NK-92 treated with Interleukin-12 subunit alpha and Interleukin-12 subunit beta, amount 100 ng/mL, for 24 hours (cell line): ENCODE data around the gene RIF1.
A peak's percentile ranks its signal among the peaks of the same experiment; 100 is the strongest.
"Not testable (repeated sequence)": the region's sequence is repeated elsewhere in the genome, so short reads cannot be mapped to it uniquely, and the experiment has no call there.

Source experiments
- DNase-seq: peaks from one replicate; lab custom pipeline; 2025; lab: John Stamatoyannopoulos, UW

Gene RIF1

DNA sequence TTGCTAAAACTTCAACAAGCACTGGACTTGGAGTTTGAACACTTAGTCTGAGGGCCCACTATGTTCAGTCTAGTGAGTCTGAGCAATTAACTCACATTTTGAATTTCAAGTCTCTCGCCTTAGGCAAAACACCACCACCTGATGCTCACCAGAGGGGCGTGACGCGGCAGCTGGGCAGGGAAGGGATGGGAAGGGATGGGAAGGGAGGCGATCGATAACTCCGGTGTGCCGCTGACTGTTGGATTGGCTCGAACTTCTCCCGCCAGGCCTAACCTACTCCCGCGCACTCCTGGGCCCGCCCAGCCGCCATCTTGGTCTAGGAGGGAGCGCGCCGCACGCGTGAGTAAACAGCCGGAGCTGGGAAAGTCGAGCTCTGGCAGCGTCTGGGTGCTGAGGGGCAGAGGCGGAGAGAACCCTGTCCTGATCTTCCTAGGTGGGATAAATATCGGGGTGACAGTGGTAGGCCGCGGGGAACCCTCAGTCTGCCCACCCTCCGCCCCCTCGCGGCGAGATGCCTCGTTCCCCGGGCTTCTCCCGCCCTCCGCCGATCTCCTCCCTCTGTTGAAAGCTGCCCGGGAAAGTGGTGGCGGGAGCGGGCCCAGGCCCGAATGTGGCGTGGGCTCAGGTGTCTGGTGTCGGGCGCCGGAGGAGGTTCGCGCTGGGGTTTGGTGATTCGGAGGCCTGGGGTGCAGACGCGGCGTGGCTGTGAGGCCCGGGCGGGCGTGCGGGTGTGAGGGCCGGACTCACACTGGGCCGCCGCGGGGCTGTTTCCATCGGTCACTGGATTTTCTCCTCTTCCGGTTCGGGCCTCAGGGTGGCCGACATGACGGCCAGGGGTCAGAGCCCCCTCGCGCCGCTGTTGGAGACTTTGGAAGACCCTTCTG lies at the start of gene RIF1:
RIF1 (plus strand) TSS at position 302 of the 884 bp plus-strand sequence; CDS start at position 824, 522 bp downstream.
- DNase-seq = peak; percentile 74

GRCh38 chr2:151361674-151362370 lies 47.9 kb upstream of the RIF1 start:
- DNase-seq = no peak

DNA sequence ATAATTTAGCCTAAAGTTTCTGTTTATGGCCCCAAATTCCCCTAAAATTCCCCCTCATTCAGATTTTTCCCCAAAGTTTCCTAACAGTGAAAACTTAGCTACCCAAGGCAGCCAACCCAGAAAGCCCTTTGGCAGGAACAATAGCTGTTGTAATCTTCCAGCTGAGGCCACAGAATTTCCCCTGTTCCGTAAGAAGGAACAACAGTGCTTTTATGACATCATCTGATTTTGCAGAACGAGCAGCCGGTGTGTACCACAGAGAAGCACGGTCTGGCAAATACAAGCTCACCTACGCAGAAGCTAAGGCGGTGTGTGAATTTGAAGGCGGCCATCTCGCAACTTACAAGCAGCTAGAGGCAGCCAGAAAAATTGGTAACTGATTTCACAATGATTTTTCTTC lies 46.0 kb upstream of the RIF1 start:
- DNase-seq = no peak

DNA sequence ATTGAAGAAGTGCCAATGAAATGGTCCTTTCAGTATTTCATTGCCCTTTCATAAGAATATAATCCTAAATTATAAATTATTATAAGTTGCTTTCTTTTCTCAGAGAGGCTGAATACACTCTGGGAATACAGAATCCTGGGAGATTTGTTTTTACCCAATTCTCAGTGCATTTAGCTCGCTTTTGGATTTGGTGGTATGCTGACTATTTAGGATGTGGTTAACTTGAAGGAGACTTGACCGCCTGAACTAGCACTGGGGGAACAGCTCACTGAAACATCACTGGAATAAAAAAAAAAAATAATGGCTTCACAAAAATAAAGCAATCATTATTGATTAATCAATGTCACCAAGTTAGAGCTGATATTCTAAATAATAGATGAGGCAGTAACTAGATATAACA lies 42.1 kb upstream of the RIF1 start:
- no peak for DNase-seq

DNA sequence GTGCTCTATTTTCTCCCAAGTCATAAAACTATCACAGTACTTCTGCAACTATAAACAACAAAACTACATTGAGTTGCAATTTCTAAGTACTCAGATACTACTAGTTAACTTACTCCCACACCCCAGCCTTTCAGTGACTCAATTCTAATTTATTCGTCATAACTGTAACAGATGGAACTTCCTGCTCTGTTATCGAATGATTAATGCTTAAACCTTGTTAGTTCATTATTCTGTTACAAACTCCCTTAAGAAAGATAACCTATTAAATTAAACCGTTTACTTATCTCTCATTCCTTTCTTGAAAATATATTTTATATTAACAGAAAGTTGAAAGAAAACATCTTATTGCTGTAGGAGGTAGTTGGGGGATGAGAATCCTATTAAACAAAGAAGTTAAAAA lies 35.3 kb upstream of the RIF1 start:
- no peak for DNase-seq

DNA sequence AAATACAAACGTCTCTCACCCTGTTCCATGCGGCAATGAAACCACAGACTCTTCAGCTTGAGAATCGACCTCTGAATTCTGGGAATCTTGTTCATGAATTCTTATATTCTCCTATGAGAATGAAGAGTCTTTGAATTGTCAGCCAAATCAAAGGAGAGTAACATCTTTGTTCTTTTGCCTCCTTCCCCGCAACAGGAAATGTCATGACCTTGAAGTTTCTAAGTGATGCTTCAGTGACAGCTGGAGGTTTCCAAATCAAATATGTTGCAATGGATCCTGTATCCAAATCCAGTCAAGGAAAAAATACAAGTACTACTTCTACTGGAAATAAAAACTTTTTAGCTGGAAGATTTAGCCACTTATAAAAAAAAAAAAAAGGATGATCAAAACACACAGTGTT lies 30.5 kb upstream of the RIF1 start:
- no peak for DNase-seq

DNA sequence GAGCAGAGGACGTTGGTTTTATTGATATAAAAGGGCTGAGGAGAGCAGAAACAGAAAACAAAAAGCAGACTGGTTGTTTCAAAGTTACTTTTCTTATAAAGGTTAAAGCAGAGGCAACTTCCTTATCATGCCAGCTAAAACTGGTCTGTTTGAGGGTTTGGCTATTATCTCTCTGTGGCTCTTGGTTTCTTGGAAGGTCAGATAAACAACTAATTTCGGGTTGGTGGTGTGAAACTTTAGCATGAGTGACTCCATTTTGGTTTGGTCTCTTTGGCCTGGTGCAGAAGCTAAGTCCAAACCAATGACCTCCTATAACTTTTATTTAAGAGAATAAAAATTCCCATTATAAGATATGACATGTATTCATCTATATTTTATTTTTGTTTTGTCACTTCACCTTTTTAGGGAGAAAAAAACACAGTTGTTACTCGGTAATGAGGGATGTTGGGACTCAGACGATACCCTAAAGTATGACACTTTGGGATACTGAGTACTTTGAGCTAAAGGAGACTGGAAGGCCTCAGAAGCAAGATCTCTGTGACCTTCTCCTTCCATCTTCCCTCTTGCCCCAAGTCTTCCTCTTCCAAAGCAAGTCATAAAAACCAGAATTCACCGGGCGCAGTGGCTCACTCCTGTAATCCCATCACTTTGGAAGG lies 29.0 kb upstream of the RIF1 start:
- DNase-seq = no peak

- no peak for DNase-seq
These were observed 28.4 kb upstream of the RIF1 start for GRCh38 chr2:151381266-151381665.

DNA sequence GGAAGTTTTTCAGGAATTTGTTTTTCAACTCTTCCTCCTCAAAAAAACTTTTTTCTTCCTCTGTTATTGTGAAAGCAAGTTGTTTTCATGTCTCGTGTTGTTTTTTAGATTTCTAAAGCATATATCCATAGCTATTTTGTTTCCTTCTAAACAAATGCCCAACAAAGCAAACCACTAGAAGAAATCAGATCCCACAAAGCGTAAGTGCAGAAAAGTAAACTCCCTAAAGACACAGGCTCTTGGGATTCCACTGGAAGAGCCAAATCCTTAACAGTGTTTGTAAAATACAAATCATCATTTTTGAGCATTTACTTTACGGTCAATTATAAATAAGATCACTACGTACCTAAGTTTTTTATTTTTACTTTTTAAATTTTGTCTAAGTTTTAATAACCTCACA lies 21.7 kb upstream of the RIF1 start:
- DNase-seq = no peak

DNA sequence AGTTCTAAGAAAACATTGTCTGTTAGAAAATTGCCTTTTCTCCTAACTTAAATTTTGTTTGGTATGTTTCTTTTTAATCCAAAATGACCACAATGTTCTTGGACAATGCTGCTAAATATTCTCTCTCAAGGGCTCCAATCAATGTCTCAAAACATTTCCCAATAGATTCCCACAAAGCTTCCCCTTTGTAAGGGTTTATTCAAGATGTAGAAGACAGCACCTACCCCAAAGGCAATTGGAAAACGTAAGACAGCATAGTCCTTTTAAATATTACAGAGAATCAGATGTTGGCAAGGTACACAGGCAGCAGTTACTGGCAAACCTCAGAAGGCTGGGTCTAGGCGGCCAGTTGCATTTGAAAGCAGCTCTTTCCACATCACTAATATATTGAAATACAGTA lies 18.3 kb upstream of the RIF1 start:
- no peak for DNase-seq

- DNase-seq = no peak
These were observed 15.2 kb upstream of the RIF1 start for GRCh38 chr2:151394509-151394908.

GRCh38 chr2:151395509-151396374 lies 14.0 kb upstream of the RIF1 start:
- no peak for DNase-seq

GRCh38 chr2:151399981-151400380 lies 9.7 kb upstream of the RIF1 start:
- no peak for DNase-seq

DNA sequence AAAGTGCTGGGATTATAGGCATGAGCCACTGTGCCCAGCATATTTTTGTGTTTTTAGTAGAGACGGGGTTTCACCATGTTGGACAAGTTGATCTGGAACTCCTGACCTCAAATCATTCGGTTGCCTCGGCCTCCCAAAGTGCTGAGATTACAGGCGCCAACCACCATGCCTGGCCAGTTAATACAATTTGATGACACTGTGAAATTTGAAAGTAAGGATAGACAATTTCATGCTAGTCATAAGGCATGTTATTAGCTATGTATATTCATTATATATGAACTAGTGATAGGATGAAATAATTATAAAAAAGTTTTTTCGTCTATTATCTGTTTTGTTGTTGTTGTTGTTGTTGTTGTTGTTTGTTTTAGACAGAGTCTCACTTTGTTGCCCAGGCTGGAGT lies 8.6 kb upstream of the RIF1 start:
- no peak for DNase-seq

DNA sequence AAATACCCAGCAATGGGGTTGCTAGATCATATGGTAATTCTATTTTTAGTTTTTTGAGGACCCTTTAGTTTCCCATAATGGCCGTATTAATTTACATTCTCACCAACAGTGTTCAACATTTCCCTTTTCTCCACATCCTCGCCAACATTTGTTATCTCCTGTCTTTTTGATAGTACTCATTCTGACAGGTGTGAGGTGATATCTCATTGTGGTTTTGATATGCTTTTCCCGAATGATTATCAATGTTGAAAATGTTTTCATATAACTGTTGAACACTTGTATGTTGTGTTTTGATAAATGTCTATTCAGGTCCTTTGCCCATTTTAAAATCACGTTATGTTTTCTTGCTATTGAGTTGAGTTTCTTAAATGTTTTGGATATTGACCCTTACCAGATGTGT lies 5.8 kb upstream of the RIF1 start:
- no peak for DNase-seq

GRCh38 chr2:151405376-151405775 lies 4.3 kb upstream of the RIF1 start:
- DNase-seq = no peak

DNA sequence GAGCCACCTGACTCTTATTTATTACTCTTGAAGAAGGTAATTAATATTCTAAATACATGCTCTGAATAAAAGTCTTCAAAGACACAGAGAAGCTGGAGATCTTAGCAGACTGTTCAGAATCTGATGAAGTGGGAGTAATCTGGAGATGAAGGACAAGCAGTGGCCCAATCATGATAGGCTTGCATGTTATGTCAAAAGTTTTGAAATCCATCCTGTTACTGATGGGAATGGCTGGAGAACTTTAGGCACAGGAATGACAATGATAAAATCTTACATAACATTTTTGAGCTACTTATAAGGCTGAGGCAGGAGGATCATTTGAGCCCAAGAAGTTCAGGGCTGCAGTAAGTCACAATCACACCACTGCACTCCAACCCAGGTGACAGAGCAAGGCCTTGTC lies 2.4 kb upstream of the RIF1 start:
- no peak for DNase-seq

GRCh38 chr2:151408788-151409600 lies 708 bp upstream of the RIF1 start:
- DNase-seq = no peak

GRCh38 chr2:151410485-151410834 lies 758 bp downstream of the RIF1 start:
- DNase-seq = peak; percentile 39

- no peak for DNase-seq
These were observed 7.9 kb downstream of the RIF1 start for GRCh38 chr2:151417650-151418049.

DNA sequence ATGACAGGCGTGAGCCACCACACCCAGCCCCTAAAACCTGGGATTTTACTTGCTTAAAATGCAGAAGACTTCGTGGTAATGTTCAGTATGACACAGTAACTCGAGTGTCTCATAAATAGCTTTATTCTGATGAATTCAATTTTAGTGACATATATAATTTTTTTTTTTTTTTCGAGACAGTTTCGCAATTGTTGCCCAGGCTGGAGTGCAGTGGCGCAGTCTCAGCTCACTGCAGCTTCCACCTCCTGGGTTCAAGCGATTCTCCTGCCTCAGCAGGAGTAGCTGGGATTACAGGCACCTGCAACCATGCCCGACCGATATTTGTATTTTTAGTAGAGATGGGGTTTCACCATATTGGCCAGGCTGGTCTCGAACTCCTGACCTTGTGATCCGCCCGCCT lies 12.0 kb downstream of the RIF1 start:
- DNase-seq = not testable (repeated sequence)
